ENCODE results near the gene TAF3.

Gene TAF3

DNA sequence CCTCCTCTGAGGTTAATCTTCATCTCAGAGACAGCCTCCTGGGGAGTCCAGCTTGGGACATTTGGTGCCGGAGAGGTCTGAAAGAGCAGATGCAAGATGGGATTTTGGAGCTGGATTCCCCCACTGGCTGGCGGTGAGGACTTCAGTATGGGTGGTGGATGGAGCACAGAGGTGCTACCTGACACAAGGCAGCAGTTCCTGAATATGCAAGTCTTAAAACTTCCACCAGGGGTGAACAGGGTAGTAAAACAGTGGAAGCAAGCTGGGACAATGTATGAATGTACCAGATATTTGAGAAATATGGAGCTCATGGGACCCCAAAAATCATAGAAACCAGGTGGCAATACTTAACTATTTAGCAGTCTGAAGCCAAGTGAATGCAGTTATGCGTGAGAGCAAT is 4.8 kb upstream of the TAF3 start:
- no peak for DNase-seq

DNA sequence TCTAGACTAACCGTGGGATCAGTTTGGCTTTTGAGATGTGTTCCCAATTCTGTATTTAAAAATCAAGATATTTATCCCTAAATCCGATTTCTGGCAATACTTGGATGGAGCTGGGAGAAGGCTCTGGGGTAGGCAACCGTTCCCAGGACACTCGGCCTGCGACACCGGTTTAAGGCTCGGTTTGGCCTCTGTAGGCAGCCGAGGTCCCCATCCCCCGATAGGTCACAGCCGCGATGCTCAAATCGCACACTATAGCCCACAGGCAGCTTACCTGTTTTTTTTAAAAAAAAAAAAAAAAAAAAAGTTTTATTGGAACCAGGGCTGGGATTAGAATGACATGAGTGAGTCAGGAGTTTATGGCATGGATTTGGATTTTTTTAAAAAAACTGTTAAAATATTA is 729 bp upstream of the TAF3 start:
- DNase-seq, result no peak

DNA sequence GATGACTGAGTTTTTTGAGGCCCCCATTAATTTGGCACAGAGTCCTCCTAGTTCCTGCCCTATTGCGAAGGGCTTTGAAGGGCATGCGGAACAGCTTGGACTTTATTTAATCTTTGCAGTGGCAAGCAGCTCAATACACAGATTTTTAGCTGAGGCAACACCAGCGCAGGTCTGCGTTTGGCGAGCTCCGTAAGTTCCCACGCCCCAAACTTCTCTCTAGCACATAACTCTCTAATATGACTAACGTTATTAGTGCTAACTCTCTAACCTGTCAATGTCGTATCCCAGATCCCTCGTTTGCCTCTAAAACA is 366 bp upstream of the TAF3 start:
- DNase-seq, result no peak

DNA sequence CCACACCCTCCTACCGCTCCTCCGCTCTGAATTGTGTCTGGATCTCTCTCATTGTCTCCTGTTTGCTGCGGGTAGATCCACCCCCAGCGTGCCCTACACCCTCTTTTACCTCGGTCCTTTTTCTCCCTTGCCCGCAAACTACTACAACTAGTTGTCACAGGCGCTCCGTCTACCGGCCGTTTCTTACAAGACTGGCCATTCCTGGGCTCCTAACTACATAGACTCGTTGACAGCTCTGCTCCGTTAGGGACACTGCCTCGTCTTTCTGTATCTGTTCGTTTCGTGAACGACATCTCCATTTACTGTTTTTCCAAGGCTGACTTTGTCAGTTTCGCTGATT is 786 bp downstream of the TAF3 start:
- DNase-seq, result peak in 8 of 14 donors; percentile 33 to 75 (median 50)

GRCh38 chr10:7824251-7824650 is 5.9 kb downstream of the TAF3 start:
- no peak for DNase-seq

GRCh38 chr10:7826971-7827370 is 8.7 kb downstream of the TAF3 start:
- no peak for DNase-seq

- DNase-seq, result no peak
These were observed 11.1 kb downstream of the TAF3 start for GRCh38 chr10:7829289-7829834.

- no peak for DNase-seq
These were observed 13.8 kb downstream of the TAF3 start for GRCh38 chr10:7832060-7832459.

DNA sequence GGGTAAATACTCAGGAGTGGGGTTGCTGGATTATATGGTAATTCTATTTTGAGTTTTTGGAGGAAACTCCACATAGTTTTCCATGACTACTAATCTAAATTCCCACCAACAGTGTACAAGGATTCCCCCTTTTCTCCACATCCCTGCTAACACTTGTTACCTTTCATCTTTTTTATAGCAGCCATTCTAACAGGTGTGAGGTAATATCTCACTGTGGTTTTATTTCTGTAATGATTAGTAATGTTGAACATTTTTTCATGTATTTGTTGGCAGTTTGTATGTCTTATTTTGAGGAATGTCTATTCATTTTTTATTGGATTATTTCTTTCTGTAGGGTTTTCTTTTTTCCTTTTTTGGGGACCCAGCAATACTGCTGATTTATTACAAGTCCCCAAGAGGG is 14.9 kb downstream of the TAF3 start:
- no peak for DNase-seq

GRCh38 chr10:7834262-7834661 is 16.0 kb downstream of the TAF3 start:
- DNase-seq, result no peak

DNA sequence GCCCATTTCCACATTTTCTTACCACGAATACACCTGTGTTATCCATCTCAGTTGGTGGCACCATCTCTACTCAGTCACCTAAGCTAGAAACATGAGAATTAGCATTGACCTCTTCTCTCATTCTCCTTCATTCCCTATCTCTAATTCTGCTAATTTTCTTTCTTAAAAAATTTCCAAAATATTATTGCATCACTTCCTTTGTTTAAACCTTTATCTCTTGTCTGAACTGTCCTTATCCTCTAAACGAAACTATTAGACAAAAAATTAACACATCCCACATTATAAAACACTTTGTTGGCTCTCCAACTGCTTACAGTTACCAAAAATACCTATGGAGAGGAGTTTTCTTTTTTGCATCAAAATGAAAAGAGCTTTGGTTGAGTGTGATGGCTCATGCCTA is 18.3 kb downstream of the TAF3 start:
- DNase-seq, result no peak

- DNase-seq, result no peak
These were observed 28.3 kb downstream of the TAF3 start for GRCh38 chr10:7846591-7846990.

GRCh38 chr10:7853226-7853842 is 35.0 kb downstream of the TAF3 start:
- no peak for DNase-seq

DNA sequence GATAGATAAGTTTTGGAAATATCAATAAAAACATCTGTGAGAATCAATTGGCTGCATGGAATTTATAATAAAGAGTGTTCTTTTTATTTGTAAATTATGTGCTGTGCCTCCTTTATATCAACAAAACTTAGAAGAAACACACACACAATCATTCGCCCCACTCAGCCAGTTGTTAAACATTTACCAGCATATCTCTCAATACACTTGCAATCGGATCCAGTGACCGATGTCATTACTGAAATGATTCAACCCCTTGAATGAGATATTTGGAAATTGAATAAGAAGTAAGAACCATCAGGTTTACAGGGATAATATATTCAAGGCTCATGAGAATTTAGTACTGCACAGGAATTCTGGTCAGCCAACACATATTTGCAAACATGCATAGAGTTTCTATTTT is 35.6 kb downstream of the TAF3 start:
- DNase-seq, result no peak

DNA sequence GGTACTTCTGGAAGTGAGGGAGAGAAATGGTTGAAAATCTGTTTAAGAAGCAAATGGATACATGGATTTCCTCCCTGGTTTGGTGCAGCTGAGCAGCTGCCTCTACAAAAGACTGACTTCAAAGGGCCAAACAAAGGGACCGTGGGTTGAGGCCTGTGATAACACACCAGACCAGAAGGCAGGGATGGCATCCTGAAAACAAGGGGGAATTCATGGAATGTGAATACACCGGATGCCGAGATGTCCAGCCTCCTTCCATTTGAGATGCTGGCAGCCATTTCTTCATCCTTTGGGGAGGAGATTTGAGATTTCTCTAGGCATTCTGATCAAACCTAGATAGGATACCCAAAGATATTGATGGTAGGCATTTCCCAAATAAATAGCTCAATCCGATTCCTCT is 36.9 kb downstream of the TAF3 start:
- no peak for DNase-seq

DNA sequence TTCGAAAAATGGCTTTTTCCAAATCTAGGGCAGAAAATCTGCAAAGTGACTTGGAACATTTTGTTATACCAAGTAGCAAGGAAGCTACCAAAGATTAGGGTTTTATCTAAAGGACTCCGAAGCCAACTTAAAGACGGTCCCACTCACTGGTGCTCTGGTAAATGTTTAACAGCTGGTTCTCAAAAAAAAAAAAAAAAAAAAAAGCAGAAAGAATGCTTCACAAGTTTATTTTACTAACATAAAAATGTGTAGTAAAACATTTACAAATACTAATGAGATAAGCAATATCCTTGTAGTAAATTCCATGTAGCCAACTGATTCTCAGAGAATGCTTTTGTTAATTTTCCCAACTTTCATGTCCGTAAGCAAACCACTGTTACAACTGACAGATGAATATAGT is 38.4 kb downstream of the TAF3 start:
- no peak for DNase-seq

DNA sequence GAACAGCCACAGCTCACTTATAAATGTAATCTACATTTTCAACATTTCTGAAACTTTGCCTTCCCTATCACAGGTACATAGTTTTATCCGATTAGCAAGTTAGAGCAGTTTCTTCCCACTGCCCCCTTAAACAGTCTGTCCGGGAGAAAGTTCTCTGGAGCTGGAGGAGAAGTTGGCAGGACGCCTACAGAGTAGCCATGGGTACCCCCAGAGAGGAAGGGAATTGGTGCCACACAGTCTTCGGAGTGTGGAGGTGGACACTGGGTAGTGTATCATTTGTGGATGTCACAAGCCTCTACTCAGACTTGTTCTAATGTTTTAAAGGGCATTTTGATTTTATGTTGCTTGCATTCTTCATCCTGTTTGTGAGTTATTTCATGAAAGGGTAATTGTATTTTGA is 39.0 kb downstream of the TAF3 start:
- peak in 4 of 14 donors; percentile 3 to 15 (median 9) for DNase-seq

GRCh38 chr10:7861509-7862120 is 43.3 kb downstream of the TAF3 start:
- no peak for DNase-seq

- no peak for DNase-seq
These were observed 43.8 kb downstream of the TAF3 start for GRCh38 chr10:7862121-7862514.

GRCh38 chr10:7866176-7866575 is 47.9 kb downstream of the TAF3 start:
- DNase-seq, result no peak

GRCh38 chr10:7872041-7872442 is 53.7 kb downstream of the TAF3 start:
- no peak for DNase-seq

DNA sequence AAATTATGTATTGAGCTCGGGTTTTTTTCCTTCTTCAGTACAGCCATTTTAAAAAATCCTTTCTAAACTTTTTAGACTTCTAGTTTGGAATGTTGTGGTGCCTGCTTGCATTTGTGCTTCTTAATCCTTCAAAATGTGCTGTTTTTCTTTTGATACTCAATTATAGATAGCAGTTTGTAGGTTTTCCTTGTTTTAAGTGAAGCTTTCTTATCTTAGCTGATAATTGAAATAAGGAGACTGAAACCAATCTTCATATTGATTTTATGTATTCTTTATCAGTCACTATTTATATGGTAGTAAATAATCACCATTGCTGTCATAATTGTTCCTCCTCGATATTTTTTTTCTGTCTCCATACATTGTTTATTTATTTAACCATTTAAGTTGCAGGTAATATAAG is 56.6 kb downstream of the TAF3 start:
- no peak for DNase-seq

- no peak for DNase-seq
These were observed 58.3 kb downstream of the TAF3 start for GRCh38 chr10:7876541-7877127.

- no peak for DNase-seq
These were observed 62.8 kb downstream of the TAF3 start for GRCh38 chr10:7881119-7881518.

DNA sequence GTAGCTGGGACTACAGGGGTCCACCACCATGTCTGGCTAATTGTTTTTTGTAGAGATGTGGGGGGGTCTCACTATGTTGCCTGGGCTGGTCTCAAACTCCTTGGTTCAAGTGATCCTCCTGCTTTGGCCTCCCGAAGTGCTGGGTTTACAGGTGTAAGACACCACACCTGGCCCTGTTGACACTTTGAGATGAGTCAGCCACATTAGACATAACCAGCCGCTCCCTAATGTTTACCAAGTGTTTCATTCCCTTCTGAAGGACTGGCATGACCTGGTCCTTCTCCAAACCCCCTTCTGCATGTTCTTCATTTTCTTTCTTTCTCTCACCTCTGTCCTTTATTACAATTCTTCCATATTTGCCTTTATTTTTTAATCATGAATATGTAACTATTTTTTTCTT is 67.8 kb downstream of the TAF3 start:
- no peak for DNase-seq
